SK-N-SH treated with all-trans-retinoic acid at 6 μM for 48 hours (cell line): ENCODE measurements around the gene ATF5.

Experiments
- ATAC-seq: fragments of 200-7000 bp; cut with Tn5 transposase; 3 replicates; pipeline ENCODE4 v1.9.1; 2020; ENCODE audit warnings: mild to moderate bottlenecking, moderate library complexity
- ARNTL ChIP-seq: fragments of 450-650 bp; formaldehyde crosslinking; IDR thresholded peaks from 2 replicates; pipeline ENCODE4 v1.5.0; 2020; ENCODE audit warnings: low read depth, mild to moderate bottlenecking, moderate library complexity, borderline replicate concordance
- BACH2 ChIP-seq: fragments of 250-450 bp; sonication (Bioruptor Pico); IDR thresholded peaks from 2 replicates; pipeline ENCODE4 v1.9.0; 2021; ENCODE audit warnings: mild to moderate bottlenecking, borderline replicate concordance
- CREB5 ChIP-seq: fragments of 250-450 bp; sonication (Bioruptor Pico); IDR thresholded peaks from 2 replicates; pipeline ENCODE4 v1.5.1; 2020; ENCODE audit warnings: low read depth, mild to moderate bottlenecking, moderate library complexity
- CSDC2 ChIP-seq: fragments of 250-450 bp; sonication (Bioruptor Pico); IDR thresholded peaks from 2 replicates; pipeline ENCODE4 v1.5.0; 2020; ENCODE audit warnings: mild to moderate bottlenecking, moderate library complexity
- CSRNP3 ChIP-seq: fragments of 250-450 bp; sonication (Bioruptor Pico); IDR thresholded peaks from 2 replicates; pipeline ENCODE4 v1.5.1; 2021; ENCODE audit warnings: mild to moderate bottlenecking, moderate library complexity
- ESRRG ChIP-seq: fragments of 250-450 bp; sonication (Bioruptor Pico); IDR thresholded peaks from 2 replicates; pipeline ENCODE4 v1.6.1; 2021; ENCODE audit warnings: mild to moderate bottlenecking
- GLIS3 ChIP-seq: fragments of 250-450 bp; sonication (Bioruptor Pico); IDR thresholded peaks from 2 replicates; pipeline ENCODE4 v1.5.0; 2020; ENCODE audit warnings: mild to moderate bottlenecking, moderate library complexity
- ISL1 ChIP-seq: fragments of 250-450 bp; sonication (Bioruptor Pico); IDR thresholded peaks from 2 replicates; pipeline ENCODE4 v2.1.2; 2022; ENCODE audit warnings: mild to moderate bottlenecking, moderate library complexity
- OSR1 ChIP-seq: fragments of 250-450 bp; sonication (Bioruptor Pico); IDR thresholded peaks from 2 replicates; pipeline ENCODE4 v1.8.0; 2022; ENCODE audit warnings: moderate library complexity, mild to moderate bottlenecking, inconsistent platforms
- PATZ1 ChIP-seq: fragments of 250-450 bp; sonication (Bioruptor Pico); IDR thresholded peaks from 2 replicates; pipeline ENCODE4 v1.8.0; 2020; ENCODE audit warnings: mild to moderate bottlenecking, moderate library complexity, borderline replicate concordance
- POU6F1 ChIP-seq: fragments of 250-450 bp; sonication (Bioruptor Pico); IDR thresholded peaks from 2 replicates; pipeline ENCODE4 v1.8.0; 2021; ENCODE audit warnings: low read depth, mild to moderate bottlenecking, moderate library complexity, borderline replicate concordance
- PPARA ChIP-seq: fragments of 250-450 bp; sonication (Bioruptor Pico); IDR thresholded peaks from 2 replicates; pipeline ENCODE4 v1.5.0; 2020; ENCODE audit warnings: mild to moderate bottlenecking, borderline replicate concordance
- RARB ChIP-seq: fragments of 250-450 bp; sonication (Bioruptor Pico); IDR thresholded peaks from 2 replicates; pipeline ENCODE4 v1.8.0; 2021; ENCODE audit warnings: mild to moderate bottlenecking, moderate library complexity
- SNAI2 ChIP-seq: fragments of 250-450 bp; sonication (Bioruptor Pico); IDR thresholded peaks from 2 replicates; pipeline ENCODE4 v1.5.0; 2020; ENCODE audit warnings: mild to moderate bottlenecking, moderate library complexity
- TCF4 ChIP-seq: fragments of 250-450 bp; sonication (Bioruptor Pico); IDR thresholded peaks from 2 replicates; pipeline ENCODE4 v1.8.0; 2021; ENCODE audit warnings: mild to moderate bottlenecking, moderate library complexity, borderline replicate concordance
- TOX ChIP-seq: fragments of 250-450 bp; sonication (Bioruptor Pico); IDR thresholded peaks from 2 replicates; pipeline ENCODE4 v1.8.0; 2021; ENCODE audit warnings: mild to moderate bottlenecking, moderate library complexity, borderline replicate concordance
- TSHZ2 ChIP-seq: fragments of 250-450 bp; sonication (Bioruptor Pico); IDR thresholded peaks from 2 replicates; pipeline ENCODE4 v1.5.0; 2020; ENCODE audit warnings: mild to moderate bottlenecking, moderate library complexity
- ZC3H10 ChIP-seq: fragments of 250-450 bp; sonication (Bioruptor Pico); IDR thresholded peaks from 2 replicates; pipeline ENCODE4 v1.5.1; 2021; ENCODE audit warnings: mild to moderate bottlenecking, moderate library complexity
- ZFP3 ChIP-seq: fragments of 250-450 bp; sonication (Bioruptor Pico); IDR thresholded peaks from 2 replicates; pipeline ENCODE4 v1.5.0; 2020; ENCODE audit warnings: mild to moderate bottlenecking, moderate library complexity
- ZFP30 ChIP-seq: fragments of 450-650 bp; formaldehyde crosslinking; IDR thresholded peaks from 2 replicates; pipeline ENCODE4 v1.5.0; 2022; ENCODE audit warnings: mild to moderate bottlenecking, moderate library complexity
- ZNF565 ChIP-seq: fragments of 450-650 bp; formaldehyde crosslinking; conservative IDR thresholded peaks from 2 replicates; pipeline ENCODE4 v1.5.0; 2020; ENCODE audit warnings: low read depth, mild to moderate bottlenecking, moderate library complexity
- ZNF70 ChIP-seq: fragments of 450-650 bp; formaldehyde crosslinking; IDR thresholded peaks from 2 replicates; pipeline ENCODE4 v1.5.0; 2020; ENCODE audit warnings: mild to moderate bottlenecking, moderate library complexity
- ZNF8 ChIP-seq: fragments of 450-650 bp; formaldehyde crosslinking; IDR thresholded peaks from 2 replicates; pipeline ENCODE4 v1.5.0; 2020; ENCODE audit warnings: mild to moderate bottlenecking, moderate library complexity

The ATF5 gene

GRCh38 chr19:49973987-49974386 lies 45.0 kb downstream of the ATF5 start:
- TF ChIP-seq ZNF8: no peak
- no peak for TF ChIP-seq ZFP3 (CRISPR knock-in tag)
- TF ChIP-seq ZNF70 (CRISPR knock-in tag): no peak
- no peak for TF ChIP-seq CREB5 (CRISPR knock-in tag)
- no peak for TF ChIP-seq PATZ1
- no peak for TF ChIP-seq RARB
- no peak for TF ChIP-seq ESRRG
- no peak for TF ChIP-seq GLIS3 (CRISPR knock-in tag)
- no peak for TF ChIP-seq ARNTL
- no peak for TF ChIP-seq ISL1
- TF ChIP-seq PPARA (CRISPR knock-in tag): no peak
- no peak for TF ChIP-seq SNAI2 (CRISPR knock-in tag)
- no peak for TF ChIP-seq OSR1 (CRISPR knock-in tag)
- TF ChIP-seq POU6F1 (CRISPR knock-in tag): no peak
- ATAC-seq: no peak

- no peak for ATAC-seq
- no peak for TF ChIP-seq CSDC2 (CRISPR knock-in tag)
- no peak for TF ChIP-seq ZNF565 (CRISPR knock-in tag)
- TF ChIP-seq, all 23 proteins: peak for 0
Measured at GRCh38 chr19:49975051-49975450, 46.0 kb downstream of the ATF5 start.

- TF ChIP-seq TCF4 (CRISPR knock-in tag): no peak
- no peak for TF ChIP-seq SNAI2 (CRISPR knock-in tag)
- no peak for TF ChIP-seq RARB
- TF ChIP-seq ARNTL: no peak
- TF ChIP-seq CSRNP3: no peak
- no peak for TF ChIP-seq CSDC2 (CRISPR knock-in tag)
- no peak for TF ChIP-seq BACH2 (CRISPR knock-in tag)
- no peak for TF ChIP-seq PATZ1
- no peak for TF ChIP-seq CREB5 (CRISPR knock-in tag)
- TF ChIP-seq TSHZ2: no peak
- TF ChIP-seq ZNF8: no peak
- no peak for TF ChIP-seq ZC3H10 (CRISPR knock-in tag)
- TF ChIP-seq ISL1: no peak
- TF ChIP-seq ESRRG: no peak
- TF ChIP-seq POU6F1 (CRISPR knock-in tag): no peak
- TF ChIP-seq TOX (CRISPR knock-in tag): no peak
- no peak for TF ChIP-seq ZFP30 (CRISPR knock-in tag)
- no peak for TF ChIP-seq GLIS3 (CRISPR knock-in tag)
- TF ChIP-seq OSR1 (CRISPR knock-in tag): no peak
- no peak for TF ChIP-seq ZNF565 (CRISPR knock-in tag)
- no peak for ATAC-seq
Measured at GRCh38 chr19:49976496-49976895, 47.5 kb downstream of the ATF5 start.
